GM13977 (cell line): ENCODE data around the gene C5orf58.

Experiments
- DNase-seq: peaks from one replicate; pipeline ENCODE4 v3.0.0; 2012; ENCODE audit warnings: low spot score
- in situ Hi-C: fragments of 300-500 bp; cut with MboI; formaldehyde crosslinking; loops from one replicate; pipeline ENCODE4 v1.12.0; 2022; ENCODE audit warnings: low sequenced_read_pairs, low pct_unique_long_range_greater_than_20kb, mixed read lengths, inconsistent platforms; ENCODE audit not compliant: unreplicated experiment
- TF ChIP-seq, protein P1 (sequence below): IDR thresholded peaks from 2 replicates; pipeline ENCODE4 v1.5.1; 2012; ENCODE audit warnings: mild to moderate bottlenecking, control low read depth; ENCODE audit not compliant: insufficient read depth; ENCODE audit errors: extremely low read depth, missing control alignments

Gene C5orf58

DNA sequence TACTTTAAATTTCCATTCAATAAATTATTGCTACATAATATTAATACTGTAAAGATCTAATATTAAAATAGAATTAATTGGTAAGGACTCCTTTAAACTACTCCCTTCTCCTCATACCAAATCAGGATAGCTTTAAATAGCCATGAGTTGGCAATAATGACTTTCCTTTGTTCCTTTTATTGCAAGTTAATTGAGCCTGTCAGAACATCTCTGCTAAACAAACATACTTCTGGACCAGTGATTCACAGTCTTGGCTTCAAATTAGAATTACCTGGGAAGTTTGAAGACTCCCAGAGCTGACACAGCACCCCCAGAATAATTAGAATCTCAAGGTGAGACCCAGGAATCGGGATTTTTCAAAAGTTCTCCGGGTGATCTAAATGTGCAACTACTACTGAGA, 18.7 kb downstream of the C5orf58 start:
- TF ChIP-seq, protein P1, sequence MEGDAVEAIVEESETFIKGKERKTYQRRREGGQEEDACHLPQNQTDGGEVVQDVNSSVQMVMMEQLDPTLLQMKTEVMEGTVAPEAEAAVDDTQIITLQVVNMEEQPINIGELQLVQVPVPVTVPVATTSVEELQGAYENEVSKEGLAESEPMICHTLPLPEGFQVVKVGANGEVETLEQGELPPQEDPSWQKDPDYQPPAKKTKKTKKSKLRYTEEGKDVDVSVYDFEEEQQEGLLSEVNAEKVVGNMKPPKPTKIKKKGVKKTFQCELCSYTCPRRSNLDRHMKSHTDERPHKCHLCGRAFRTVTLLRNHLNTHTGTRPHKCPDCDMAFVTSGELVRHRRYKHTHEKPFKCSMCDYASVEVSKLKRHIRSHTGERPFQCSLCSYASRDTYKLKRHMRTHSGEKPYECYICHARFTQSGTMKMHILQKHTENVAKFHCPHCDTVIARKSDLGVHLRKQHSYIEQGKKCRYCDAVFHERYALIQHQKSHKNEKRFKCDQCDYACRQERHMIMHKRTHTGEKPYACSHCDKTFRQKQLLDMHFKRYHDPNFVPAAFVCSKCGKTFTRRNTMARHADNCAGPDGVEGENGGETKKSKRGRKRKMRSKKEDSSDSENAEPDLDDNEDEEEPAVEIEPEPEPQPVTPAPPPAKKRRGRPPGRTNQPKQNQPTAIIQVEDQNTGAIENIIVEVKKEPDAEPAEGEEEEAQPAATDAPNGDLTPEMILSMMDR: no peak
- DNase-seq: no peak
- in situ Hi-C loops: loop anchor here (10.0 kb wide), 1 partner anchor 163 kb away; no protein-coding TSS in a partner anchor

DNA sequence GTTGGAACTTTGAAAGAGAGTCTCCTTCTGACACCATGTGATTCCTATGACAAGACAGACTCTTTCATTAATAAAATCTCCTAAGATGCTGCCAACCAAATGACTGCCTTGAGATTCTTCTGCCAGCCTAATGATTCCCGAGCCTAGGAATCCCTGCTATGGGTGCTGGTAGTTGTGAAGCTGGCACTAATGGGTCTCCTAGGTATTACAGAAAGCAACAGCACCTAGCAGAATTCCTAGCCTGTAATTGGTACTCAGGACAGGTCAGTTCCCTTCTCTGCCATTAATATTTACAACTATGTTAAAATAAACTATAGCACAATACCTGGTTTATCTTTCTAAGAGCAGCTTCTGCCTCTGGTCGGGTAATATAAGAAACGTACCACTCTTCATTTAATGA, 19.3 kb downstream of the C5orf58 start:
- in situ Hi-C loops: loop anchor here (10.0 kb wide), 1 partner anchor 163 kb away; no protein-coding TSS in a partner anchor
- no peak for DNase-seq
- TF ChIP-seq, protein P1: no peak

DNA sequence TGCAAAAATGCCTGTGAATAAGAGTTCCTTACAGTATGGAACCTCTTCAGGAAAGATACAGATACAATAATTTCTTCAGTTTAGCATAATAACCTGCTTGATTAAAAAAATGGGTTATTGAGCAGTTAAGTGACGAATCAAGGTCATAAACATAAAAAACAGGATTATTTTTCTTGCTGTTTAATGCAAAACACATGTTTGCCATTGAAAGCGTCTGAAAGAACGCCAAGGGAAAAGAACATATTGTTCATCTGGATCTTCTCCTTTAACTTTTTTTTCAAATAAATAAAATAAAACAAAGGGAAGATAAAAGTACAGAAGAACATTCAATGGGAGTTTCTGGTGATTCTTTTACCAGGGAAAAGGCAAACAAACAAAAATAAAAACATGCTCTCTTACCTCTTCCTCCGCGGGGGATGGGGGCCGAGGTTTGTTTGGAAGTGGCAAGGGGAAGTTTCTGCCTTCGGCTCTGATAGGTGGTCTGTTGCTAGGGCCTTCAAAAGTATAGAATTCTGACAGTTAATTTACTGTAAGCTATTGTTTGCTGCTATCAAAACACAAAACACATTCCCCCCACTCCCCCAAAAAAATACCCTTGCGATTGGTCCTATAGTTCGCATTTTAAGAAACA, 20.1 kb downstream of the C5orf58 start:
- TF ChIP-seq, protein P1: no peak
- in situ Hi-C loops: loop anchor here (10.0 kb wide), 1 partner anchor 162 kb away; no protein-coding TSS in a partner anchor
- DNase-seq: no peak

DNA sequence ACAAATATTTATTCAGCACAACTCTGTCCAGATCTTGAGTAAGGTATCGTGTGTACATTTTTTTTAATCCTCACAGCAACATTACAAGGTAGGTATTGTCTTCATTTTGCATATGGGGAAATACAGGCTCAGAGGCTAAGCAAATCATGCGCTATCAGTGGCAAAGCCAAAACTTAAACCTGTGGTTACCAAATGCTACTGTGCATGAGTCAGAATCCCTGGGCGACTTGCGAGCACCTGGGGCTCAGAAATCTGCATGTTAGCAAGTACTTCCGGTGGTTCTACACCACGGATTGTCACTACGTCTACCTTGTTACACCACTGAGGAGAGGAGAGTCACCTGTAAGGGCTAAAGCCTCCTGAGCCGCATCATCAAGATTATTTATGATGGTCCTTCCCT, 21.3 kb downstream of the C5orf58 start:
- DNase-seq: peak; percentile 65
- TF ChIP-seq, protein P1: no peak
- in situ Hi-C loops: loop anchor here (10.0 kb wide), 1 partner anchor 161 kb away; no protein-coding TSS in a partner anchor

DNA sequence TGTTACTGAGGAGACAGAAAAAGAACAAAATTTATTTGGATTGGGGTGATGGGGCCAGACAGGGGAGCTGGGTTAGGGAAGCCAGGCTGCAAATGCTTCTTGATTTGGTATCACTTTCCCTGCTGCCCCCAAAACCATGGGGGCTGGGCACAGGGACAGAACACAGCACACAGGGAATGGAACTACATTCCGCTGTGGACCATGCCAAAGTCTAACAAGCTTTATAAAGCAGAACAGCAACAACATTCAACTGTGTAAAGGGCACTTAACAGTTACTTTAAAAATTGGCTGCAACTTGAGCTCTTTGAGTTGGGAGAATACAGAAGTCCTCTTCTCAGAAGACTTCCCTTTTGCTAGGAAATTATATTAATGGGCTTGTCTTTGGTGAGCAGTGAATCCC, 23.8 kb downstream of the C5orf58 start:
- in situ Hi-C loops: loop anchor here (10.0 kb wide), 1 partner anchor 158 kb away; no protein-coding TSS in a partner anchor
- DNase-seq: no peak
- TF ChIP-seq, protein P1: no peak

DNA sequence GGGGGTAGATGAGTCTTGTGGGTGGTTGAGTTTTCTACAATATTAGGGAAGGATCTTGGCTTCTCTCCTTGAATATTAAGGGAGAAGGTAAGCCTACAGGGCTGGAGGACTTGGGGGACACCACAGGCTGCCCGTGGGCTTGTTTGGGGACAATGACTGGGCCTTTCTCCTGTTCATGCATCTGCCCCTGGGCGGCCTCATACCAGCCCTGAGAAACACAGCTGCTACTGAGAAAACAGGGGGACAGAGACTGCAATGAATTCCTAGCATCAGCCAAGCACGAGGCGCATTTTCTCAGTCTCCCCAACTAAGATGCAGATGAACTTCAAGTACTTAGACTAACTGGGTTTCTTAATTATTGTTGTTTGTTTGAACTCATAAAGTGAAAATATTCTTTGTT, 24.6 kb downstream of the C5orf58 start:
- in situ Hi-C loops: loop anchor here (10.0 kb wide), 1 partner anchor 157 kb away; no protein-coding TSS in a partner anchor
- TF ChIP-seq, protein P1: no peak
- DNase-seq: no peak
